ENCODE measurements around the gene NPHS1. TPM values are rescaled to one million over a fixed set of nuclear protein-coding genes. Genes with fewer than 3 reads are reported as not detected.

Gene NPHS1
- total RNA-seq, 2 experiments from 2014 or later: not detected

DNA sequence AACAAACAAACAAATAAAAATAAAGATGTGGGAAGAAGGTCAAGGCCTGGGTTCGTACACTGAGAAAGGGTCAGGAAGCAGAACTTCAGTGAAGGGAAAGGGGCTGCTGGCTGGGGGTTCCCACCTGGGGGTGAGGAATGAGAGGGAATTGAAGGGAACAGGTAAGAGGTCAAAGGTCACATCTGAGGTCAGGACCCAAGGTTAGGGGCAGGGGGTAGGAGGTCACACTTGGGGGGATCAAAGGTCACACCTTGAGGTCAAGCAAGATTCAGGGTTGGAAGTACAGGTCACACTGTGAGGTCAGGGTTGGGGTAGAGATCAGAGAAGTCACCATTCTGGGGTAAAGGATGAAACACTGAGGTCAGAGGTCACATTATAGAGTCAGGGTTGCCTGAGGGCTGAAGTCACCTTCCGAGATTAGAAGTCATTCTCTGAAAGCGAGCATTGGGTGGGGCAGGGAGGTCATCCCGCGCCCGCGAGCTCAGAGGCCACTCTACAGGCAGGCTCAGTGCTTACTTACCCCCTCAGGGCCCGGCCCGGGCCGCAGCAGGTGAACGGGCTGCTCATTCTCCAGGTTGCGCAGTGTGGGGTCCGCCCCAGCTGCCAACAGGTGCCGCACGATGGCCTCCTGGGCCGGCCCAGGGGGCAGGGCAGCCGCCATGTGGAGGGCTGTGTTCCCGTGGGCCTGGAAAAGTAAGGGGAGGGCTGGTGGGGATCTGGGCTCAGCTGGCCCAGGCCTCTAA is 37.2 kb upstream of the NPHS1 start:
- CTCF ChIA-PET: no interaction called here
- Mint-ChIP-seq H3K4me1 (peaks cover 5% of the 10 kb centered on the region), H3K4me3 (no peak overlapping the region), H3K27ac (no peak overlapping the region), H3K9me3 (ENCODE audit: low read depth) (no peaks in the 10 kb centered on the region), H3K36me3 (peaks cover 43% of the 10 kb centered on the region), H3K27me3 (no peaks in the 10 kb centered on the region)
- DNase-seq (no peak), ATAC-seq (no peak)

DNA sequence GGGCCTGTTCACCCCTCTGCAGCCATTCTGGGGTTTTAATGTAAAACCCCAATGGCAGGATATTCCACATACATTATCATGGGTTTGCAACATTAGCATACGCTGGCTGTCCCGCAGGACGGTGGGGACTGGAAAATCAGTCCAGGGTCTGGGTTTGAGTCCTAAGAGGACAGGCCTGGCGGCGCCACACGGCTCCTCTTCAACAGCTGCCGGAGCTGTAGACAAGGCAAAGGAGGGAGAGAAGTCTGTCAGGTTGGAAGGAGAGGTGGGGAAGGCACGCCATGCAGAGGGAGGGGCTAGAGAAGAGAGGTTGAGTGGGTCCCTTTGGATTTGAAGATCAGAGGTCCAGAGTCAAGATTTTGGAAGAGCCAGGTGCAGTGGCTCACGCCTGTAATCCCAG is 36.1 kb upstream of the NPHS1 start:
- peaks cover 5% of the 10 kb centered on the region for H3K4me1 Mint-ChIP-seq
- H3K27ac Mint-ChIP-seq: no peak overlapping the region
- DNase-seq (no peak), ATAC-seq (no peak)
- peaks cover 41% of the 10 kb centered on the region for H3K36me3 Mint-ChIP-seq
- H3K9me3 Mint-ChIP-seq (ENCODE audit: low read depth): no peaks in the 10 kb centered on the region
- H3K4me3 Mint-ChIP-seq: no peak overlapping the region
- no peaks in the 10 kb centered on the region for H3K27me3 Mint-ChIP-seq
- CTCF ChIA-PET: interaction anchor here (1.1 kb wide), 1 partner anchor 44 kb away, joined by 4 read pairs; no protein-coding TSS in a partner anchor

DNA sequence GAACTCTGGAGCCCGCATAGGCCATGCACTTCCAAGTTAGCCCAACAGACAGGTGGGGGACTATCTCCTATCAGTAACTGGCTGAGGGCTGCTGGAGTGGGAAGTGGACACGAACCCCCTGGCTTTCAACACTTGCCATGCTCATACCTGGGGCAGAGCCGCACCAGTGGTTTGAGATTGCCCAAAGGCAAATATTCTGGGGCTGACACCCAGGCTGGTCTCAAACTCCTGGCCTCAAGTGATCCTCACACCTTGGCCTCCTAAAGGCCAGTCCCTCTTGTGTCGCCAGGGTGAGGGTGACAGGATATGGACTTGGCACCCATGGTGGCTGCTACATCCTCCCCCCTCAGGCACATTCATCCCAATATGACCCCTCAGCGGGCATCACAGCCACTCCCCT is 34.9 kb upstream of the NPHS1 start:
- Mint-ChIP-seq H3K27ac (no peak overlapping the region), H3K4me3 (no peak overlapping the region), H3K4me1 (peaks cover under 1% of the 10 kb centered on the region), H3K27me3 (no peaks in the 10 kb centered on the region), H3K9me3 (ENCODE audit: low read depth) (no peaks in the 10 kb centered on the region), H3K36me3 (peaks cover 34% of the 10 kb centered on the region)
- CTCF ChIA-PET: no interaction called here
- ATAC-seq (no peak), DNase-seq (no peak)

DNA sequence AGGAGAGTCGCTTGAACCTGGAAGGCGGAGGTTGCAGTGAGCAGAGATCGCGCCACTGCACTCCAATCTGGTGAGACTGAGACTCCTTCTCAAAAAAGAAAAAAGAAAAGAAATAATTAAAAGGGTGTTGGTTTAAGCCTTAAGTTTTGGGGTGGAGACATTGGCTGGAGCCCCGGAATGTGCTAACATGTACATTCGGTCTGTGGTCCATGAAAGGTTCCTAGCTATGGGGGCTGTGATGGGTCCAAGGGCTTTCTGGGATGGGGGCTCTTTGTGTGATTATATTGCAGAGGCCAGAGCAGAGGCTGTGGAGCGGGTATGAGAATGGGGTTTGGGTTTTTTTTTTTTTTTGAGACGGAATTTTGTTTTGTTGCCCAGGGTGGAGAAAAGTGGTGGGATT is 33.6 kb upstream of the NPHS1 start:
- Mint-ChIP-seq H3K4me1 (peaks cover 2% of the 10 kb centered on the region), H3K27me3 (no peaks in the 10 kb centered on the region), H3K9me3 (ENCODE audit: low read depth) (no peaks in the 10 kb centered on the region), H3K36me3 (peaks cover 31% of the 10 kb centered on the region), H3K4me3 (no peak overlapping the region), H3K27ac (no peak overlapping the region)
- ATAC-seq (no peak), DNase-seq (no peak)
- CTCF ChIA-PET: interaction anchor here (0.9 to 1.2 kb wide), 3 partner anchors 9 to 47 kb away, joined by 3 to 4 read pairs (median 3); no protein-coding TSS in a partner anchor

DNA sequence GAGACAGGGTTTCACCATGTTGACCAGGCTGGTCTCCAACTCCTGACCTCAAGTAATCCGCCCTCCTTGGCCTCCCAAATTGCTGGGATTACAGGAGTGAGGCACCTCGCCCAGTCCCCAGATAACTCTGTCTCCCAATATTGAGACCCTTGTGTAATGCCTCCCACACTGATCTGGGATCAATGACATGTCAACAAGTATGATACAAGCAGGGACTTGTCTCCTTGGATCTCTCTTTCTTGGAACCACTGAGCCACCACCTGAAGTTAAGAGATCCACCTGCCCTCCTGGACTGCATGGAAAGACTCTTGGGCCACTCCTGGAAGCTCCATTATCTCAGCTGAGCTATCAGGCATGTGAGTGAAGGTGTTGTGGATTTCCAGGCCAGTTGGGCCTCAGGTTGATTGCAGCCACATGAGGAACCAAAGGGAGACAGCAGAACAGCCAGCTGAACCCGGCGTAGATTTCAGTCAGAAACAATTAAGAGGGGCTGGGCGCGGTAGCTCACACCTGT is 33.0 kb upstream of the NPHS1 start:
- no peak overlapping the region for H3K27ac Mint-ChIP-seq
- H3K4me3 Mint-ChIP-seq: no peak overlapping the region
- ATAC-seq (no peak), DNase-seq (no peak)
- peaks cover 27% of the 10 kb centered on the region for H3K36me3 Mint-ChIP-seq
- CTCF ChIA-PET: interaction anchor here (0.9 to 1.2 kb wide), 3 partner anchors 8 to 48 kb away, joined by 3 to 4 read pairs (median 3); no protein-coding TSS in a partner anchor
- no peaks in the 10 kb centered on the region for H3K27me3 Mint-ChIP-seq
- H3K9me3 Mint-ChIP-seq (ENCODE audit: low read depth): no peaks in the 10 kb centered on the region
- peaks cover 2% of the 10 kb centered on the region for H3K4me1 Mint-ChIP-seq

DNA sequence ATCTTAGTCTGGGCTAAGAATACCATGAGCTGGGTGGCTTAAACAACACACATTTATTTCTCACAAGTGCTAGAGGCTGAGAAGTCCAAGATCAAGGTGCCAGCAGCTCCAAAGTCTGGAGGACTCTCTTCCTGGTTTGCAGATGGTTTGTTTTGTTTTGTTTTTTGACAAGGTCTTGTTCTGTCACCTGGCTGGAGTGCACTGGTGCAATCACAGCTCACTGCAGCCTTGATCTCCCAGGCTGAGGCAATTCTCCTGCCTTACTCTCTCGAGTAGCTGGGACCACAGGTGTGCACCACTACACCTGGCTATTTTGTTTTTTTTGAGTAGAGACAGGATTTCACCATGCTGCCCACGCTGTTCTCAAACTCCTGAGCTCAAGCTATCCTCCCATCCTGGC is 31.6 kb upstream of the NPHS1 start:
- Mint-ChIP-seq H3K9me3 (ENCODE audit: low read depth) (no peaks in the 10 kb centered on the region), H3K4me3 (no peak overlapping the region), H3K4me1 (peaks cover 6% of the 10 kb centered on the region), H3K27ac (no peak overlapping the region), H3K36me3 (peaks cover 15% of the 10 kb centered on the region), H3K27me3 (peaks cover 12% of the 10 kb centered on the region)
- ATAC-seq: no peak
- CTCF ChIA-PET: interaction anchor here (1.1 to 5.7 kb wide), 5 partner anchors 10 to 63 kb away, joined by 3 to 88 read pairs (median 3); no protein-coding TSS in a partner anchor
- no peak for DNase-seq

DNA sequence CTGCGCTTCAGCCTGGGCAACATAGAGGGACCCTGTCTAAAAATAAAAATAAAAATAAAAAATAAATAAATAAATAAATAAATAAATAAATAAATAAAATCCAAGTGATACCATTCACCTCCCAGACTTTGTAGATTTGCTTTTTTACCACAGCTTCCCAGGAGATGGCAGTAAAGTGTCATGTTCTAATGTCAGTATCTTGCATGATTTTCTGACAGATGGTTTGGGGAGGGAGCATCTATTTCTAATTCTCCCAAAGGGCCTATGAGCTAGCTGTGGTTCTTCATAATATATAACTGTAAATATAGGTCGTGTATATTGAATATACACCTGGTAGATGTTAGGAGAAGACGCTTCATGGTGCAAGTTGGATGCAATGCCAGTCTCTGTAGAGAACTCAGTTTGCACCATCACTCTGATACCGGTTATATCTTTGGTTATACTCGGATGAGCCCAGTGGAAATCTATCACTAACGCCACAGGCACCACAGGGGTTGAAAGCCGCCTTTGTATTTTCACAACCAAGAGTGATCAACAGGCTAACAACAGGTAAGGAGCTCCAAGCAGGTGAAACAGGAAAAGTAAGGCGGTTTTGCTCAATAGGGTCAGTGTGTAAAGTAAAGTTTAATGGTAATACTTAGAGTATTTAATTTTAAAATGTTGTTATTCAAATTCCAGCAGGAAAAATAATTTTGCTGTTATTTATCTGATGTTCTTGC is 30.0 kb upstream of the NPHS1 start:
- H3K4me3 Mint-ChIP-seq: no peak overlapping the region
- CTCF ChIA-PET: interaction anchor here (0.6 to 5.7 kb wide), 13 partner anchors 8 to 71 kb away, joined by 3 to 88 read pairs (median 4); partner anchors contain the start of gene NFKBID
- H3K9me3 Mint-ChIP-seq (ENCODE audit: low read depth): no peaks in the 10 kb centered on the region
- peaks cover 2% of the 10 kb centered on the region for H3K36me3 Mint-ChIP-seq
- ATAC-seq: peak; percentile 37
- H3K27me3 Mint-ChIP-seq: peaks cover 20% of the 10 kb centered on the region
- H3K27ac Mint-ChIP-seq: no peak overlapping the region
- peaks cover 6% of the 10 kb centered on the region for H3K4me1 Mint-ChIP-seq
- peak; percentile 53 for DNase-seq

DNA sequence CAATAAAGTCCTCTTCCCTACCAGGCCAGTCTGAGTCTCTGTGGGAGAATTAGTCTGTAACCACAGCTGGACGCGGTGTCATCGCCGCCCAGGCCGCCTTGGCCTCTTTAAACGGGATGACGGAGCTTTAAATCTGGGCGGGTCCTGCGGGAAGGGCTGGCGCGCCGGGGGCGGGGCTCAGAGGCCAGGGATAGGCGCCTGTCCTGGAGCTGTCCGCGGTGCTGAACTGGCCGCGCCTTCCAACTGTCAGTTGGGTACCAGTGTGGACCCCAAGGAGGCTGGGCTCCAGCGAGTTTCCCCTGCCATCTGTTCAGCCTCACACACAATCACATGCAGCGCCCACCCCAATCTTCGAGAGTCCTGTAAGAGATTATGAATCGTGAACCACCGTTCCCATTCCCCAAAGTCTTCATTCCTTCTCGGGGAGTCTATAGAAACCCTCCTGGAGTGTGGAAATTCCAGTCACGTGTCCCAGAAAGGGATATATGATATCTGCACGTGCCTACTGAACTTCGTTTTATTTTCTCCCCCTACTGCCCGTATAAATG is 27.5 kb upstream of the NPHS1 start:
- CTCF ChIA-PET: interaction anchor here (0.9 to 5.7 kb wide), 8 partner anchors 19 to 225 kb away, joined by 3 to 88 read pairs (median 3); partner anchors contain the start of gene IGFLR1
- no peak overlapping the region for H3K27ac Mint-ChIP-seq
- ATAC-seq (peak; percentile 94), DNase-seq (peak; percentile 90)
- no peaks in the 10 kb centered on the region for H3K36me3 Mint-ChIP-seq
- H3K4me1 Mint-ChIP-seq: peaks cover 6% of the 10 kb centered on the region
- peaks cover 20% of the 10 kb centered on the region for H3K27me3 Mint-ChIP-seq
- H3K4me3 Mint-ChIP-seq: no peak overlapping the region
- no peaks in the 10 kb centered on the region for H3K9me3 Mint-ChIP-seq (ENCODE audit: low read depth)

DNA sequence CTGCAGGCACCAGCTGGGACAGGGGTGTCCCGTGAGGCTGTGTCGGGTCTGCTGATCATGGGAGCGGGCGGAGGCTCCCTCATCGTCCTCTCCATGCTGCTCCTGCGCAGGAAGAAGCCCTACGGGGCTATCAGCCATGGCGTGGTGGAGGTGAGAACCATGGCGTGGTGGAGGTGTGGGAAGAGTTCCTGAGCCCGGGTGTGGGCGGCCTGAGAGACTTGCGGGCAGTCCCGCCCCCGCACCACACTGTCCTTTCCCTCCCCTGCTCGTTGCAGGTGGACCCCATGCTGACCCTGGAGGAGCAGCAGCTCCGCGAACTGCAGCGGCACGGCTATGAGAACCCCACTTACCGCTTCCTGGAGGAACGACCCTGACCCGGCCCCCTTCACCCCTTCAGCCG is 26.8 kb upstream of the NPHS1 start:
- Mint-ChIP-seq H3K9me3 (ENCODE audit: low read depth) (no peaks in the 10 kb centered on the region), H3K4me1 (peaks cover 6% of the 10 kb centered on the region), H3K4me3 (no peak overlapping the region), H3K27ac (no peak overlapping the region), H3K36me3 (no peaks in the 10 kb centered on the region), H3K27me3 (peaks cover 20% of the 10 kb centered on the region)
- CTCF ChIA-PET: interaction anchor here (1.0 to 5.7 kb wide), 5 partner anchors 25 to 138 kb away, joined by 3 to 88 read pairs (median 3); partner anchors contain the start of gene IGFLR1
- DNase-seq (no peak), ATAC-seq (no peak)

DNA sequence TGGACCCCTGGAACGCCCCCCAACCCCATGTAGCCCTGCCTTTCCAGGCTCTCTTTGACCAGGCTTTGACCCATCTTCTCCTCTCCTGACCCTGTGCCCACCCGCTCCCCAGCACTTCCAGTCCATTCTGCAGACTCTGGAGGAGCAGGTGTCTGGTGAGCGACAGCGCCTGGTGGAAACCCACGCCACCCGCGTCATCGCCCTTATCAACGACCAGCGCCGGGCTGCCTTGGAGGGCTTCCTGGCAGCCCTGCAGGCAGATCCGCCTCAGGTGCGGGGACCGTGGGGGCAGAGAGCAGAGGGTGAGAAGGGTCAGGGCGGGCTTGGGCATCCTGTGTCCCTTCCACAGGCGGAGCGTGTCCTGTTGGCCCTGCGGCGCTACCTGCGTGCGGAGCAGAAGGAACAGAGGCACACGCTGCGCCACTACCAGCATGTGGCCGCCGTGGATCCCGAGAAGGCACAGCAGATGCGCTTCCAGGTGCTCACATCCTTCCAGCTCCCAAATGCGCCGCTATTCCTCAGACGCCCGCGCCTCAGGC is 22.2 kb upstream of the NPHS1 start:
- DNase-seq (no peak), ATAC-seq (no peak)
- H3K4me3 Mint-ChIP-seq: no peak overlapping the region
- CTCF ChIA-PET: no interaction called here
- H3K9me3 Mint-ChIP-seq (ENCODE audit: low read depth): no peaks in the 10 kb centered on the region
- peaks cover 8% of the 10 kb centered on the region for H3K4me1 Mint-ChIP-seq
- no peak overlapping the region for H3K27ac Mint-ChIP-seq
- H3K27me3 Mint-ChIP-seq: peaks cover 21% of the 10 kb centered on the region
- no peaks in the 10 kb centered on the region for H3K36me3 Mint-ChIP-seq

DNA sequence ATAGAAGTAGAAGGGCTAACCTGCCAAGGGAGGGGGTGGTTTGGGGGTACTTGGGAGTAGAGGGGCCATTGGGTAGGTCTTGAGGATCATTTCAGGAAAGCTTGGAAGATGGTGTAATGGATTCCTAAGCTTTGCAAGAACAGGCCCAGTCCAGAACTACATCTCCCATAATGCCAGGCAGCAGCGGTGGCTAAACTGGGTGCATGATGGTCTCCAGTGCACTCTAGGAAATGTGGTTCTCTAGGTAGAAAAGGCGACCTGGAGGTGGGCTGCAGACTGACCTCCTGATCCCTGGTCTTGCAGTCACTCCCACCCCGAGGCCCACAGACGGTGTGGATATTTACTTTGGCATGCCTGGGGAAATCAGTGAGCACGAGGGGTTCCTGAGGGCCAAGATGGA is 19.9 kb upstream of the NPHS1 start:
- H3K4me3 Mint-ChIP-seq: no peak overlapping the region
- no peak for ATAC-seq
- H3K4me1 Mint-ChIP-seq: peaks cover 15% of the 10 kb centered on the region
- no peaks in the 10 kb centered on the region for H3K36me3 Mint-ChIP-seq
- H3K9me3 Mint-ChIP-seq (ENCODE audit: low read depth): no peaks in the 10 kb centered on the region
- DNase-seq: no peak
- H3K27me3 Mint-ChIP-seq: peaks cover 21% of the 10 kb centered on the region
- no peak overlapping the region for H3K27ac Mint-ChIP-seq
- CTCF ChIA-PET: no interaction called here

DNA sequence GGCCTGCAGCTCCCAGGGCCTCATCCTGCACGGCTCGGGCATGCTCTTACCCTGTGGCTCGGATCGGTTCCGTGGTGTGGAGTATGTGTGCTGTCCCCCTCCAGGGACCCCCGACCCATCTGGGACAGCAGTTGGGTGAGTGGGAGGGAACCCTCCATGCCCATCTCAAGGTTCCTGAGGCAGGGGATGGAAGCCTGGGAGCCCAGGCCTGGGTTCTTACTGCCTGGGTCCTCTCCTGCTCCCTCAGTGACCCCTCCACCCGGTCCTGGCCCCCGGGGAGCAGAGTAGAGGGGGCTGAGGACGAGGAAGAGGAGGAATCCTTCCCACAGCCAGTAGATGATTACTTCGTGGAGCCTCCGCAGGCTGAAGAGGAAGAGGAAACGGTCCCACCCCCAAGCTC is 19.3 kb upstream of the NPHS1 start:
- Mint-ChIP-seq H3K4me3 (no peak overlapping the region), H3K27me3 (peaks cover 21% of the 10 kb centered on the region), H3K9me3 (ENCODE audit: low read depth) (no peaks in the 10 kb centered on the region), H3K36me3 (no peaks in the 10 kb centered on the region), H3K27ac (no peak overlapping the region), H3K4me1 (peaks cover 15% of the 10 kb centered on the region)
- CTCF ChIA-PET: no interaction called here
- DNase-seq (no peak), ATAC-seq (no peak)

DNA sequence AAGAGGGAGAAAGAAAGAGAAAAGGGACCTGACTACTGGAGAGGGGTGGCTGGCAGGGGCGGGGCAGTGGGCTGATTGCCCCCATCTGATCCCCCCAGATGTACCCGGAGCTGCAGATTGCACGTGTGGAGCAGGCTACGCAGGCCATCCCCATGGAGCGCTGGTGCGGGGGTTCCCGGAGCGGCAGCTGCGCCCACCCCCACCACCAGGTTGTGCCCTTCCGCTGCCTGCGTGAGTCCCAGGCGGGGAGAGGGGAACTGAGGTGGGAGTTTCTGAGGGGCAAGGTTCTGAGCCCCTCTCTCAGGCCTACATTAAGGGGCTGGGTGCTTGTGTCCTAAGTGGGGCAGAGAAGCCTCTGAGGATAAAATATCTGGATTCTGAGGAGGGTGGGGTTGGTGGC is 18.5 kb upstream of the NPHS1 start:
- Mint-ChIP-seq H3K4me3 (no peak overlapping the region), H3K27me3 (peaks cover 21% of the 10 kb centered on the region)
- CTCF ChIA-PET: interaction anchor here (1.4 to 2.2 kb wide), 2 partner anchors 11 to 20 kb away, joined by 3 to 10 read pairs; no protein-coding TSS in a partner anchor

More for the DNA sequence above, 18.5 kb upstream of the NPHS1 start:
- Mint-ChIP-seq H3K27ac (no peak overlapping the region), H3K4me1 (peaks cover 15% of the 10 kb centered on the region), H3K36me3 (no peaks in the 10 kb centered on the region), H3K9me3 (ENCODE audit: low read depth) (no peaks in the 10 kb centered on the region)
- DNase-seq (no peak), ATAC-seq (no peak)
